OCI-LY7 (cell line): ENCODE data around the gene TFF2. TPM values are rescaled to one million over a fixed set of nuclear protein-coding genes. Genes with fewer than 3 reads are reported as not detected.

Experiments used
- BruUV-seq: library from RNA; stranded (reverse); fragments of 400-500 nt; replicated peaks from 2 replicates; lab custom pipeline; 2021; lab: Mats Ljungman, UMichigan
- CTCF ChIA-PET: fragments of 300-600 bp; sonication (Branson Sonifier 250); formaldehyde crosslinking; loops from one replicate; lab custom pipeline; 2022; ENCODE audit warnings: antibody characterized with exemption; ENCODE audit not compliant: unreplicated experiment; lab: Charles Lee
- POLR2A ChIA-PET: fragments of 300-600 bp; sonication (Branson Sonifier 250); formaldehyde crosslinking; loops from one replicate; lab custom pipeline; 2022; ENCODE audit warnings: antibody characterized with exemption; lab: Charles Lee
- DNase-seq: peaks from one replicate; pipeline ENCODE4 v3.0.0-alpha.2; 2015; ENCODE audit warnings: low spot score
- H2AFZ ChIP-seq: fragments of 200-600 bp; sonication (generic), shearing (Covaris generic); 2 replicates; pipeline ENCODE4 v1.6.1; 2014; ENCODE audit warnings: mild to moderate bottlenecking, antibody characterized with exemption, low read length, moderate library complexity
- H3K27ac ChIP-seq: fragments of 200-600 bp; sonication (generic); 2 replicates; pipeline ENCODE4 v1.5.1; 2014; ENCODE audit warnings: mixed run types, low read depth, mild to moderate bottlenecking, moderate library complexity, low read length, inconsistent platforms; ENCODE audit not compliant: poor library complexity, severe bottlenecking
- H3K36me3 ChIP-seq: fragments of 200-600 bp; sonication (generic); 2 replicates; pipeline ENCODE4 v1.6.1; 2014; ENCODE audit warnings: mild to moderate bottlenecking, antibody characterized with exemption, low read length, moderate library complexity, mixed read lengths; ENCODE audit not compliant: insufficient read depth
- H3K4me1 ChIP-seq: fragments of 200-600 bp; sonication (generic); 2 replicates; pipeline ENCODE4 v1.5.1; 2014; ENCODE audit warnings: mild to moderate bottlenecking, low read length; ENCODE audit not compliant: insufficient read depth, poor library complexity, severe bottlenecking
- H3K4me2 ChIP-seq: fragments of 200-600 bp; sonication (generic); 2 replicates; pipeline ENCODE4 v1.6.1; 2014; ENCODE audit warnings: mild to moderate bottlenecking, low read length
- H3K4me3 ChIP-seq: fragments of 200-600 bp; sonication (generic); 2 replicates; pipeline ENCODE4 v1.5.1; 2014; ENCODE audit warnings: mild to moderate bottlenecking, low read depth, low read length; ENCODE audit not compliant: poor library complexity, severe bottlenecking
- H3K79me2 ChIP-seq: fragments of 200-600 bp; sonication (generic); 2 replicates; pipeline ENCODE4 v1.6.1; 2016; ENCODE audit warnings: low read depth, mild to moderate bottlenecking, low read length, moderate library complexity, mixed read lengths; ENCODE audit not compliant: insufficient read depth
- H3K9me2 ChIP-seq: fragments of 200-600 bp; sonication (generic); 2 replicates; pipeline ENCODE4 v1.6.1; 2016; ENCODE audit warnings: mild to moderate bottlenecking, low read length, mixed read lengths; ENCODE audit not compliant: insufficient read depth
- H3K9me3 ChIP-seq: fragments of 200-600 bp; sonication (generic); 2 replicates; pipeline ENCODE4 v1.6.1; 2014; ENCODE audit warnings: mild to moderate bottlenecking, mixed run types, low read length, mixed read lengths
- H4K20me1 ChIP-seq: fragments of 200-600 bp; sonication (generic); 2 replicates; pipeline ENCODE4 v1.6.1; 2014; ENCODE audit warnings: mild to moderate bottlenecking, antibody characterized with exemption, low read length, moderate library complexity, mixed read lengths; ENCODE audit not compliant: insufficient read depth
- EZH2phosphoT487 ChIP-seq: fragments of 200-600 bp; sonication (generic); IDR thresholded peaks from 2 replicates; pipeline ENCODE4 v1.6.1; 2018; ENCODE audit warnings: low read depth, borderline replicate concordance, mild to moderate bottlenecking, mixed run types, antibody characterized with exemption, low read length, moderate library complexity, mixed read lengths
- intact Hi-C: fragments of 100-400 bp; cut with micrococcal nuclease; formaldehyde crosslinking; loops from one replicate; pipeline ENCODE4 v1.10.0; 2022; ENCODE audit not compliant: unreplicated experiment
- total RNA-seq, 2 experiments: library from RNA; depleted of rRNA in 1 of 2; stranded (reverse); fragments of >200 nt in 1 of 2; shearing (Covaris generic) in 1 of 2; gene quantifications; 2 replicates each; pipeline ENCODE4 v1.2.3, GENCODE V29; 2014 to 2022
- TF ChIP-seq, protein P1 (sequence below): fragments of 200-600 bp; sonication (generic); conservative IDR thresholded peaks from 2 replicates; pipeline ENCODE4 v1.5.1; 2014; ENCODE audit warnings: mild to moderate bottlenecking, antibody characterized with exemption, low read length, moderate library complexity, mixed read lengths

Gene TFF2
- total RNA-seq, 2 experiments from 2014 or later: not detected

DNA sequence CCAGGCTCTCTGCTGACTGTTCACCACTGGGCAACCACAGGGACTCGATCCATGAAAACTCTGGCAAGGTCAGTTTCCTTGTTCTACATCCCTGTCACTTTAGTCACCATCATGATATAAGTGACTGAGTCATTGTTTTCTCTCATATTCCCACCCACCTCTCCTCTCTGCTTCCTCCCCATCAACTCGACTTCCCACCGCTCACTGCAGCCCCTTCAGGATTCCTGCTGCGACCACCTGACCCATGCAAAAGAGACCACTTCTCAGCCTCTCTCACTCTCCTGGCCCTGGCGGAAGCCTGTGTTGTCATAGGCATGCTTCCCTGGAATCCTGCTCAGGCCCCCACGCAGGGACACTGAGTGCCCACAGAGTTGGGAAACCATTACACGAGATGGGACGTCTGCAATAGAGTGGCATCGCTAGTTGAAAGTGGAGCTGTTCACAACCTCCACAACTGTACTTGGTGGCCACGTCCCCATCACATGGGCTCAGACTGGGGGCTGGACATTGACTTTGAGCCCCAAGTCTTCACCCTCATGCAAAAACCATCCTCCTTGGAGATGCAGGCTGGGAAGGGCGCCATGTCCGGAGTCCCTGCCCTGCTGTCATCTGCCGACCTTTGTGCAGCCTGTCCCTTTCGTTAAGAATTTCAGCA, 1.8 kb upstream of the TFF2 start:
- TF ChIP-seq EZH2phosphoT487: no peak
- TF ChIP-seq, protein P1, sequence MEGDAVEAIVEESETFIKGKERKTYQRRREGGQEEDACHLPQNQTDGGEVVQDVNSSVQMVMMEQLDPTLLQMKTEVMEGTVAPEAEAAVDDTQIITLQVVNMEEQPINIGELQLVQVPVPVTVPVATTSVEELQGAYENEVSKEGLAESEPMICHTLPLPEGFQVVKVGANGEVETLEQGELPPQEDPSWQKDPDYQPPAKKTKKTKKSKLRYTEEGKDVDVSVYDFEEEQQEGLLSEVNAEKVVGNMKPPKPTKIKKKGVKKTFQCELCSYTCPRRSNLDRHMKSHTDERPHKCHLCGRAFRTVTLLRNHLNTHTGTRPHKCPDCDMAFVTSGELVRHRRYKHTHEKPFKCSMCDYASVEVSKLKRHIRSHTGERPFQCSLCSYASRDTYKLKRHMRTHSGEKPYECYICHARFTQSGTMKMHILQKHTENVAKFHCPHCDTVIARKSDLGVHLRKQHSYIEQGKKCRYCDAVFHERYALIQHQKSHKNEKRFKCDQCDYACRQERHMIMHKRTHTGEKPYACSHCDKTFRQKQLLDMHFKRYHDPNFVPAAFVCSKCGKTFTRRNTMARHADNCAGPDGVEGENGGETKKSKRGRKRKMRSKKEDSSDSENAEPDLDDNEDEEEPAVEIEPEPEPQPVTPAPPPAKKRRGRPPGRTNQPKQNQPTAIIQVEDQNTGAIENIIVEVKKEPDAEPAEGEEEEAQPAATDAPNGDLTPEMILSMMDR: no peak
- Histone ChIP-seq H3K36me3 (no peaks in the 10 kb centered on the region), H3K4me1 (no peaks in the 10 kb centered on the region), H3K4me2 (no peak overlapping the region), H3K27ac (no peak overlapping the region), H4K20me1 (no peaks in the 10 kb centered on the region), H3K4me3 (no peak overlapping the region), H3K9me2 (no peaks in the 10 kb centered on the region), H3K9me3 (peaks cover 4% of the 10 kb centered on the region; the same call in 1 of the 2 replicates), H3K79me2 (no peaks in the 10 kb centered on the region), H2AFZ (no peak overlapping the region)
- BruUV-seq: no TSS peak
- intact Hi-C loops: no loop called here
- CTCF ChIA-PET: no interaction called here
- no peak for DNase-seq
- POLR2A ChIA-PET: no interaction called here

DNA sequence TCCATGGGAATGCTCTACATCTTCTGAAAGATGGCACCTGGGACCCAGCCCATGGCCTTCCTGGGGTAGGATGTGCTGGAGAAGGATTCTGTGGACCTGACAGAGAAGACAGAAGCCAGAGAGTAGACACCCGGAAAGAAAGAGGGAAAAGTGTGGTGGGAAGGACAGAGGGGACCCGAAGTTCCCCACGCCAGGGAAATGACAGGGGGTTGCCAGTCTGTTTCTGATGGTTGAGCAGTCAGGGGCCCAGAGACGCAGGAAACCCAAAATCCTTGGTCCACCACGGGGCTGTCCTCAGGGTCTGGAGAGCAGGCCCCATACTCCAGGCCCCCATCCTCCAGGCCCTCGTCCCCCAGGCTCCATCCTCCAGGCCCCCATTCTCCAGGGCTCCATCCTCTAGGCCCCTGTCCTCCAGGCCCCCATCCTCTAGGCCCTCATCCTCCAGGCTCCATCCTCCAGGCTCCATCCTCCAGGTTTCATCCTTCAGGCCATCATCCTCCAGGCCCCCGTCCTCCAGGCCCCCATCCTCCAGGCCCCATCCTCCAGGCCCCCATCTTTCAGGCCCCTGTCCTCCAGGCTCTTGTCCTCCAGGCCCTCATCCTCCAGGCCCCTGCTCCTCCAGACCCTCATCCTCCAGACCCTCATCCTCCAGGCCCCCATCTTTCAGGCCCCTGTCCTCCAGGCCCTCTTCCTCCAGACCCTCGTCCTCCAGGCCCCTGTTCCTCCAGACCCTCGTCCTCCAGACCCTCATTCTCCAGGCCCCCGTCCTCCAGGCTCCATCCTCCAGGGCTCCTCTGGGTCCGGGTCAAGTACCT, 1.0 kb upstream of the TFF2 start:
- CTCF ChIA-PET: no interaction called here

More for the DNA sequence above, 1.0 kb upstream of the TFF2 start:
- POLR2A ChIA-PET: no interaction called here
- Histone ChIP-seq H3K36me3 (no peaks in the 10 kb centered on the region), H3K9me2 (no peaks in the 10 kb centered on the region), H3K4me1 (no peaks in the 10 kb centered on the region), H3K27ac (no peak overlapping the region), H3K9me3 (peaks cover 4% of the 10 kb centered on the region; the same call in 1 of the 2 replicates), H3K4me3 (no peak overlapping the region), H3K79me2 (no peaks in the 10 kb centered on the region), H3K4me2 (no peak overlapping the region), H2AFZ (no peak overlapping the region), H4K20me1 (no peaks in the 10 kb centered on the region)
- no TSS peak for BruUV-seq
- no peak for DNase-seq
- no peak for TF ChIP-seq EZH2phosphoT487
- TF ChIP-seq, protein P1: no peak
- intact Hi-C loops: no loop called here
